GM15510 (cell line): Measurements from ENCODE around the gene PIF1.
A peak's percentile ranks its signal among the peaks of the same experiment; 100 is the strongest.

Experiments used
- POLR2A ChIP-seq: IDR thresholded peaks from 3 replicates; pipeline ENCODE4 v1.6.1; 2011; ENCODE audit warnings: borderline replicate concordance; ENCODE audit not compliant: insufficient read length; ENCODE audit errors: extremely low read depth

Gene PIF1

GRCh38 chr15:64841344-64842095, 16.1 kb upstream of the PIF1 start, which contains the start of gene PLEKHO2:
Gene PLEKHO2 (plus strand): TSS chr15:64841915. CDS start chr15:64842017, 102 bp downstream.
- TF ChIP-seq POLR2A = peak; percentile 98

GRCh38 chr15:64841060-64841343, 15.6 kb upstream of the PIF1 start:
- TF ChIP-seq POLR2A = no peak

- TF ChIP-seq POLR2A = no peak
Measured at GRCh38 chr15:64837502-64837901, 12.1 kb upstream of the PIF1 start.

GRCh38 chr15:64836023-64836536, 10.6 kb upstream of the PIF1 start:
- TF ChIP-seq POLR2A = no peak

GRCh38 chr15:64833690-64834089, 8.2 kb upstream of the PIF1 start:
- TF ChIP-seq POLR2A = no peak

GRCh38 chr15:64828985-64829384, 3.5 kb upstream of the PIF1 start:
- no peak for TF ChIP-seq POLR2A

GRCh38 chr15:64824929-64825430, 467 bp downstream of the PIF1 start:
- TF ChIP-seq POLR2A = no peak

- TF ChIP-seq POLR2A = no peak
Measured at GRCh38 chr15:64816452-64816851, 9.0 kb downstream of the PIF1 start.

GRCh38 chr15:64813075-64813474, 12.4 kb downstream of the PIF1 start:
- TF ChIP-seq POLR2A = no peak

- no peak for TF ChIP-seq POLR2A
Measured at GRCh38 chr15:64810497-64811326, 14.7 kb downstream of the PIF1 start.

GRCh38 chr15:64809649-64810496, 15.6 kb downstream of the PIF1 start:
- no peak for TF ChIP-seq POLR2A

- TF ChIP-seq POLR2A = no peak
Measured at GRCh38 chr15:64808785-64809453, 16.5 kb downstream of the PIF1 start.

GRCh38 chr15:64807751-64808222, 17.7 kb downstream of the PIF1 start:
- no peak for TF ChIP-seq POLR2A

- TF ChIP-seq POLR2A = no peak
Measured at GRCh38 chr15:64807051-64807749, 18.2 kb downstream of the PIF1 start.

- TF ChIP-seq POLR2A = no peak
Measured at GRCh38 chr15:64806509-64806908, 18.9 kb downstream of the PIF1 start.
